Fibroblast of lung (primary cell): ENCODE results near the gene MANEA.

Source experiments
- EZH2 ChIP-seq: IDR thresholded peaks from 2 replicates; pipeline ENCODE4 v1.5.1; 2012; ENCODE audit warnings: low read length, control low read depth, mild to moderate bottlenecking; ENCODE audit errors: missing control alignments
- TF ChIP-seq, protein P1 (sequence below), 2 donors: IDR thresholded peaks in 1 of 2; conservative IDR thresholded peaks in 1 of 2; 1 replicate in 1 of 2; 2 replicates in 1 of 2; pipeline ENCODE4 v1.5.1; 2011 to 2012; ENCODE audit warnings: low read length in 2 of 2, control low read depth in 1 of 2, inconsistent platforms in 1 of 2, low read depth in 1 of 2, mild to moderate bottlenecking in 1 of 2

DNA sequence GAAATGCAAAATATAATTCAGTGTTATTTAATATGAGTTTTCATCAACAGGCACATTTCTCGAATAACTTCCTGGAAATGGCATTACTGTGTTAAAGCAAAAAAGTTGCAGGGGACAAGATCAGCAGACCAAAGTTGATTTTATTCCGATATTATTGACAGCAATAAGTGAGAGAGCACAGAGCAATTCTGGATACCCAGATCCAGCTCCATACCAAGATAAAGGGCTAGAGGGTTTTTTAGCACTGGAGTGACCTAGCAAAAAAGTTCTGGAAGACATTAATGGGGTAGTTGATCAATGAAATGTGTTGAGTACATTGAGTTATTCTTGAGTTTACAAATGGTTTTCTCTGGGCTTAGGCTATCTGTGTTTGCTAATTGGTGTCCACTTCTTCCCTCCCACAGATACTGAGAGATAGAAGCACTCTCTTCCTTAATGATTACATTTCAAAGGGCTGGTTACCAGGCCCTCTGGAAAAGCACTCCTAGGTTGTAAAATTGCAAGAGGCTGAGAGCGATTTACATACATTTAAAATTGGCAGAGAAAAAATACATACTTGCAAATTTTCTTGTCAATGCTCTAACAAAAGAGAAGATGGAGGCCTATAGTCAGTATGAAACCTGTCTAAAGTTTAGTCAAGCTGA lies 47.0 kb upstream of the MANEA start:
- TF ChIP-seq, protein P1, sequence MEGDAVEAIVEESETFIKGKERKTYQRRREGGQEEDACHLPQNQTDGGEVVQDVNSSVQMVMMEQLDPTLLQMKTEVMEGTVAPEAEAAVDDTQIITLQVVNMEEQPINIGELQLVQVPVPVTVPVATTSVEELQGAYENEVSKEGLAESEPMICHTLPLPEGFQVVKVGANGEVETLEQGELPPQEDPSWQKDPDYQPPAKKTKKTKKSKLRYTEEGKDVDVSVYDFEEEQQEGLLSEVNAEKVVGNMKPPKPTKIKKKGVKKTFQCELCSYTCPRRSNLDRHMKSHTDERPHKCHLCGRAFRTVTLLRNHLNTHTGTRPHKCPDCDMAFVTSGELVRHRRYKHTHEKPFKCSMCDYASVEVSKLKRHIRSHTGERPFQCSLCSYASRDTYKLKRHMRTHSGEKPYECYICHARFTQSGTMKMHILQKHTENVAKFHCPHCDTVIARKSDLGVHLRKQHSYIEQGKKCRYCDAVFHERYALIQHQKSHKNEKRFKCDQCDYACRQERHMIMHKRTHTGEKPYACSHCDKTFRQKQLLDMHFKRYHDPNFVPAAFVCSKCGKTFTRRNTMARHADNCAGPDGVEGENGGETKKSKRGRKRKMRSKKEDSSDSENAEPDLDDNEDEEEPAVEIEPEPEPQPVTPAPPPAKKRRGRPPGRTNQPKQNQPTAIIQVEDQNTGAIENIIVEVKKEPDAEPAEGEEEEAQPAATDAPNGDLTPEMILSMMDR (conservative IDR thresholded peaks at IDR 0.05 in 1 of 2, IDR thresholded peaks at IDR 0.05 in 1 of 2; ENCODE audit: low read depth in 1 of 2, low read length in 2 of 2), result no peak
- TF ChIP-seq EZH2, result no peak
